Measurements from ENCODE around the gene CDK5RAP2. TPM values are rescaled to one million over a fixed set of nuclear protein-coding genes. Genes with fewer than 3 reads are reported as not detected.
A peak's percentile ranks its signal among the peaks of the same experiment; 100 is the strongest.

CDK5RAP2 gene
- total RNA-seq, 4 donors from 2014 or later = 57.4 to 86.3 (median 70.3) TPM

DNA sequence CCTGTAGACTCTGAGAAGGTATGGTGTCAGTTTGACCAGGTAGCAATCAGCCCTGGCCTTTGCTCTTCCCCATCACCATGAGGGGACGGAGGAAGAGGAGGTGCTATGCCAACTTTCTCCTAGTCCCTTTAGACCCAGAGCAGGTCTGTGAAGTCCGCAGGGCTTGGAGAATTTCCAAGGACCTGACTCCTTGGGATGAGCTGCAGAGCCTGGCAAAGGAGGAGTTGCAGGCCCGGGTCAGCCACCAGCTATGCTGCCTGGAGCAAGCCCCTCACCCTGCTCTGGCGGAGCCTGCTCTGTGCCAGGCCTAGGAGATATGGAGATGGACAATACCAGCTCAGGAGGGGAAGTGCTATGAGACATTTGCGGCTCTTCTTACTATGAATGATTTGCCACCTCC lies 188.3 kb downstream of the CDK5RAP2 start:
- TF ChIP-seq POLR2A (IDR thresholded peaks at IDR 0.05) = no peak
- TF ChIP-seq, protein P1, sequence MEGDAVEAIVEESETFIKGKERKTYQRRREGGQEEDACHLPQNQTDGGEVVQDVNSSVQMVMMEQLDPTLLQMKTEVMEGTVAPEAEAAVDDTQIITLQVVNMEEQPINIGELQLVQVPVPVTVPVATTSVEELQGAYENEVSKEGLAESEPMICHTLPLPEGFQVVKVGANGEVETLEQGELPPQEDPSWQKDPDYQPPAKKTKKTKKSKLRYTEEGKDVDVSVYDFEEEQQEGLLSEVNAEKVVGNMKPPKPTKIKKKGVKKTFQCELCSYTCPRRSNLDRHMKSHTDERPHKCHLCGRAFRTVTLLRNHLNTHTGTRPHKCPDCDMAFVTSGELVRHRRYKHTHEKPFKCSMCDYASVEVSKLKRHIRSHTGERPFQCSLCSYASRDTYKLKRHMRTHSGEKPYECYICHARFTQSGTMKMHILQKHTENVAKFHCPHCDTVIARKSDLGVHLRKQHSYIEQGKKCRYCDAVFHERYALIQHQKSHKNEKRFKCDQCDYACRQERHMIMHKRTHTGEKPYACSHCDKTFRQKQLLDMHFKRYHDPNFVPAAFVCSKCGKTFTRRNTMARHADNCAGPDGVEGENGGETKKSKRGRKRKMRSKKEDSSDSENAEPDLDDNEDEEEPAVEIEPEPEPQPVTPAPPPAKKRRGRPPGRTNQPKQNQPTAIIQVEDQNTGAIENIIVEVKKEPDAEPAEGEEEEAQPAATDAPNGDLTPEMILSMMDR (IDR thresholded peaks at IDR 0.05 in 4 of 5, conservative IDR thresholded peaks at IDR 0.05 in 1 of 5) = no peak
- H3K4me3 ChIP-seq = no peak overlapping the region
- in situ Hi-C loops (cut with MboI; ENCODE audit: low sequenced_read_pairs in 4 of 4) = no loop called here
- H3K27ac ChIP-seq = no peak overlapping the region
- H3K9me3 ChIP-seq = no peaks in the 10 kb centered on the region
- peaks cover 14 to 28% of the 10 kb centered on the region in 2 donors for H3K4me1 ChIP-seq
- no peaks in the 10 kb centered on the region for H3K27me3 ChIP-seq
- ATAC-seq (no peak), DNase-seq (no peak)
- peaks cover 0 to 44% of the 10 kb centered on the region in 2 donors for H3K36me3 ChIP-seq
- intact Hi-C loops (cut with DNase I; ENCODE audit: low total_unique reads) = no loop called here

DNA sequence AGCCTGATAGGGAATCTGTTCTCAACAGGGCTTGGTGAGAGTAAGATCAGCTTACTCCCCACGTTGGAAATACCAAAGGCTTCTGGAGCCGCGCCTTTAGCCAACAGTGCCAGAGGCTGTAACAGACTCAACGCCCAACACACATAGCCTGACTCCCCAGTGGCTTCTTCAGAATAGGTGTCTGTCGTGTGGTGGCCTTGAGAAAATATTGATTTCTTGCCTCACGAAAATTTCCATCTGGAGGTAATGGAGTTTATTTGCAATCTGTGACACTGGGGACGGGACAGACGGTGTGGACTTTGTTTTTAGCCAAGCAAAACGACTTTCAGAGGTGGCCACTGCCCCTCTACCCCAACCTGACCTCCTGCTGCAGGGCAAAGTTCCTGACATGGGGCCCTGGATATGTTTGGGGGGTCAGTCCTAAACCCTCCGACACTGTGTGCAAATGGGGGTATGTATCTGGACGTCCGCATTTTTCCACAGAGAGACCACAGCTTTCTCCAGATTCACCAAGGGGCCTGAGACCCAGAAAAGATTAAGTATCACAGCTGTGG lies 189.3 kb downstream of the CDK5RAP2 start:
- TF ChIP-seq, protein P1 (IDR thresholded peaks at IDR 0.05 in 4 of 5, conservative IDR thresholded peaks at IDR 0.05 in 1 of 5) = no peak
- TF ChIP-seq POLR2A (IDR thresholded peaks at IDR 0.05) = no peak
- Histone ChIP-seq H3K27ac (peak overlapping the region in 2 of 4 donors; percentile 21 to 27), H3K4me3 (no peak overlapping the region), H3K9me3 (no peaks in the 10 kb centered on the region), H3K4me1 (peaks cover 14 to 28% of the 10 kb centered on the region in 2 donors), H3K36me3 (peaks cover 0 to 42% of the 10 kb centered on the region in 2 donors), H3K27me3 (no peaks in the 10 kb centered on the region)
- no peak for DNase-seq
- intact Hi-C loops (cut with DNase I; ENCODE audit: low total_unique reads) = no loop called here
- in situ Hi-C loops (cut with MboI; ENCODE audit: low sequenced_read_pairs in 4 of 4) = no loop called here
- peak; percentile 49 to 67 for ATAC-seq

DNA sequence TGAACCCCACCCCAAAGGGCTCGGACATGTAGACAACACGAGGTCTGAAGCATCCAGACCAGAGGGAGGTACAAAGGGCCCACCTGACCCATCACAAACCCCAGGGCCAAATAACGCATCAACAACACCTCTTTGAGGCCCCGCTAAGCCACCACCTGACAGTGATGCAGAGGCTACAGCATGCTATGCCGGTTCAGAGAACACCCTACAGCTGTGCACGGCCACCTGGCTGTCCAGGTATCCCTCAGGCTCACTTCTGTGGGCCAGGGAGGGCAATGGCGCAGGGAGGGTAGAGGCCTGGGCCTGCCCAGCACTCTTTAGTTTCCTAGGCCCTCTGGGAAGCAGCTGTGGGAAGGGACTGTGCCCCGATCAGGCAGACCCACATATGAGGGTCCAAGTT lies 190.1 kb downstream of the CDK5RAP2 start:
- H3K36me3 ChIP-seq = peaks cover 0 to 42% of the 10 kb centered on the region in 2 donors
- intact Hi-C loops (cut with DNase I; ENCODE audit: low total_unique reads) (loop anchor here (5.0 kb wide), 1 partner anchor 87 kb away; no protein-coding TSS in a partner anchor), in situ Hi-C loops (cut with MboI; ENCODE audit: low sequenced_read_pairs in 4 of 4) (no loop called here)
- peaks cover 14 to 28% of the 10 kb centered on the region in 2 donors for H3K4me1 ChIP-seq
- no peak for TF ChIP-seq POLR2A (IDR thresholded peaks at IDR 0.05)
- TF ChIP-seq, protein P1 (IDR thresholded peaks at IDR 0.05 in 4 of 5, conservative IDR thresholded peaks at IDR 0.05 in 1 of 5) = no peak
- no peaks in the 10 kb centered on the region for H3K27me3 ChIP-seq
- no peak for DNase-seq
- no peak overlapping the region for H3K4me3 ChIP-seq
- peak overlapping the region in 1 of 4 donors; percentile 13 for H3K27ac ChIP-seq
- no peaks in the 10 kb centered on the region for H3K9me3 ChIP-seq
- no peak for ATAC-seq

DNA sequence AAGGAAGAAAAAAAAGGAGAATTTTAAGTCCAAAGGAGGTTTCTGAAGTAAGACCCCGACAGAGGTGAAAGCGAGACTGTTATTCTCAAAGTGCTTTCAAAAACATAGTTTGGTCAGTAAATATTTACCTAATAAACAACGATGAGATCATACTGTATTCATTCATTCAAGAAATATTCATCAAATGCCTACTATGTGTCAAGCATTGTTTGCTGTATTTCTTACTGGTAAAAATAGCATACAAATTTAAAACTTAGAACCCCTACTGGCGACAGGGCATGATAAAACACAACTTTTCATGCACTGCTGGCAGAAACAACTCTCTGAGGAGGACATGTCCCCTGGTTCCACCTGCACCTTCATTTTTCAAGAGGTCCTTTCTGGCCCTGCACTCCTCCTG lies 190.7 kb downstream of the CDK5RAP2 start:
- in situ Hi-C loops (cut with MboI; ENCODE audit: low sequenced_read_pairs in 4 of 4) = no loop called here
- no peak for TF ChIP-seq POLR2A (IDR thresholded peaks at IDR 0.05)
- TF ChIP-seq, protein P1 (IDR thresholded peaks at IDR 0.05 in 4 of 5, conservative IDR thresholded peaks at IDR 0.05 in 1 of 5) = no peak
- peaks cover 0 to 38% of the 10 kb centered on the region in 2 donors for H3K36me3 ChIP-seq

More for the DNA sequence above, 190.7 kb downstream of the CDK5RAP2 start:
- DNase-seq = no peak
- Histone ChIP-seq H3K4me3 (no peak overlapping the region), H3K27ac (no peak overlapping the region), H3K9me3 (no peaks in the 10 kb centered on the region), H3K4me1 (peaks cover 14 to 28% of the 10 kb centered on the region in 2 donors), H3K27me3 (no peaks in the 10 kb centered on the region)
- no peak for ATAC-seq
- intact Hi-C loops (cut with DNase I; ENCODE audit: low total_unique reads) = loop anchor here (5.0 kb wide), 1 partner anchor 88 kb away; no protein-coding TSS in a partner anchor
